HepG2 (cell line): ENCODE data around the gene COL4A2.

ENCODE experiments used
- ELF4 ChIP-seq: sonication (generic); formaldehyde crosslinking; IDR thresholded peaks from 2 replicates; pipeline ENCODE4 v1.5.0; 2020; ENCODE audit warnings: missing genetic modification reagents, mild to moderate bottlenecking, moderate library complexity, borderline replicate concordance
- KAT7 ChIP-seq: IDR thresholded peaks from 2 replicates; pipeline ENCODE4 v1.6.1; 2018; ENCODE audit warnings: borderline replicate concordance, missing compliant biosample characterization
- ZNF713 ChIP-seq: sonication (generic); formaldehyde crosslinking; IDR thresholded peaks from 2 replicates; pipeline ENCODE4 v1.4.0; 2020; ENCODE audit warnings: mild to moderate bottlenecking, missing genetic modification reagents
- TF ChIP-seq, protein P1 (sequence below): sonication (generic); formaldehyde crosslinking; IDR thresholded peaks from 2 replicates; pipeline ENCODE4 v1.4.0; 2020; ENCODE audit warnings: missing genetic modification reagents
- TF ChIP-seq, protein P2 (sequence below): sonication (generic); formaldehyde crosslinking; IDR thresholded peaks from 2 replicates; pipeline ENCODE4 v1.5.0; 2020; ENCODE audit warnings: mild to moderate bottlenecking, missing genetic modification reagents, moderate library complexity

DNA sequence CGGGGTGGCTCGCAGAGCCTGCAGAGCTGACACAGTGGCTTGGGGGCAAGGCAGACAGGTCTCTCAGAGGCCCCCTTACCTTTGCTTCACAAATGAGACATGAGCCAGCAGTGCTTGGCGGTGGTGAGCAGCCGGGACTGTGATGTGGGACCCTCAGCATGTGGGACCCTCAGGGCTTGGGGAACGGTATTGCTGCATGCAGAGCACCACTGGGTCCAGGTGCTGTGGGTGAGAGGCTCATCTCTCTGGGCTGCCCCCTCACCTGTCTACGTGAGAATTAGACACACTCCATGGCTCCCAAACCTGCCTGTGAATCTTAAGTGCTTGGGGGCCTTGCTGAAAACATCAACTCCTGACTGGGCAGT is 106.6 kb downstream of the COL4A2 start:
- TF ChIP-seq KAT7 (no peak), ELF4 (CRISPR knock-in tag) (no peak), ZNF713 (no peak)
- TF ChIP-seq, protein P1, sequence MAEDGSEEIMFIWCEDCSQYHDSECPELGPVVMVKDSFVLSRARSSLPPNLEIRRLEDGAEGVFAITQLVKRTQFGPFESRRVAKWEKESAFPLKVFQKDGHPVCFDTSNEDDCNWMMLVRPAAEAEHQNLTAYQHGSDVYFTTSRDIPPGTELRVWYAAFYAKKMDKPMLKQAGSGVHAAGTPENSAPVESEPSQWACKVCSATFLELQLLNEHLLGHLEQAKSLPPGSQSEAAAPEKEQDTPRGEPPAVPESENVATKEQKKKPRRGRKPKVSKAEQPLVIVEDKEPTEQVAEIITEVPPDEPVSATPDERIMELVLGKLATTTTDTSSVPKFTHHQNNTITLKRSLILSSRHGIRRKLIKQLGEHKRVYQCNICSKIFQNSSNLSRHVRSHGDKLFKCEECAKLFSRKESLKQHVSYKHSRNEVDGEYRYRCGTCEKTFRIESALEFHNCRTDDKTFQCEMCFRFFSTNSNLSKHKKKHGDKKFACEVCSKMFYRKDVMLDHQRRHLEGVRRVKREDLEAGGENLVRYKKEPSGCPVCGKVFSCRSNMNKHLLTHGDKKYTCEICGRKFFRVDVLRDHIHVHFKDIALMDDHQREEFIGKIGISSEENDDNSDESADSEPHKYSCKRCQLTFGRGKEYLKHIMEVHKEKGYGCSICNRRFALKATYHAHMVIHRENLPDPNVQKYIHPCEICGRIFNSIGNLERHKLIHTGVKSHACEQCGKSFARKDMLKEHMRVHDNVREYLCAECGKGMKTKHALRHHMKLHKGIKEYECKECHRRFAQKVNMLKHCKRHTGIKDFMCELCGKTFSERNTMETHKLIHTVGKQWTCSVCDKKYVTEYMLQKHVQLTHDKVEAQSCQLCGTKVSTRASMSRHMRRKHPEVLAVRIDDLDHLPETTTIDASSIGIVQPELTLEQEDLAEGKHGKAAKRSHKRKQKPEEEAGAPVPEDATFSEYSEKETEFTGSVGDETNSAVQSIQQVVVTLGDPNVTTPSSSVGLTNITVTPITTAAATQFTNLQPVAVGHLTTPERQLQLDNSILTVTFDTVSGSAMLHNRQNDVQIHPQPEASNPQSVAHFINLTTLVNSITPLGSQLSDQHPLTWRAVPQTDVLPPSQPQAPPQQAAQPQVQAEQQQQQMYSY (CRISPR knock-in tag) = no peak
- TF ChIP-seq, protein P2, sequence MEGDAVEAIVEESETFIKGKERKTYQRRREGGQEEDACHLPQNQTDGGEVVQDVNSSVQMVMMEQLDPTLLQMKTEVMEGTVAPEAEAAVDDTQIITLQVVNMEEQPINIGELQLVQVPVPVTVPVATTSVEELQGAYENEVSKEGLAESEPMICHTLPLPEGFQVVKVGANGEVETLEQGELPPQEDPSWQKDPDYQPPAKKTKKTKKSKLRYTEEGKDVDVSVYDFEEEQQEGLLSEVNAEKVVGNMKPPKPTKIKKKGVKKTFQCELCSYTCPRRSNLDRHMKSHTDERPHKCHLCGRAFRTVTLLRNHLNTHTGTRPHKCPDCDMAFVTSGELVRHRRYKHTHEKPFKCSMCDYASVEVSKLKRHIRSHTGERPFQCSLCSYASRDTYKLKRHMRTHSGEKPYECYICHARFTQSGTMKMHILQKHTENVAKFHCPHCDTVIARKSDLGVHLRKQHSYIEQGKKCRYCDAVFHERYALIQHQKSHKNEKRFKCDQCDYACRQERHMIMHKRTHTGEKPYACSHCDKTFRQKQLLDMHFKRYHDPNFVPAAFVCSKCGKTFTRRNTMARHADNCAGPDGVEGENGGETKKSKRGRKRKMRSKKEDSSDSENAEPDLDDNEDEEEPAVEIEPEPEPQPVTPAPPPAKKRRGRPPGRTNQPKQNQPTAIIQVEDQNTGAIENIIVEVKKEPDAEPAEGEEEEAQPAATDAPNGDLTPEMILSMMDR (CRISPR knock-in tag) = no peak
